OCI-M2 (cell line): ENCODE measurements around the gene AKT3.
"Not testable (repeated sequence)": the region's sequence is repeated elsewhere in the genome, so short reads cannot be mapped to it uniquely, and the experiment has no call there.

Experiments
- DNase-seq: peaks from one replicate; lab custom pipeline; 2025; ENCODE audit not compliant: unreplicated experiment; lab: John Stamatoyannopoulos, UW

Gene AKT3

GRCh38 chr1:243621973-243622372 lies 228.1 kb downstream of the AKT3 start:
- no peak for DNase-seq

- no peak for DNase-seq
Observed at GRCh38 chr1:243620096-243620495, 229.9 kb downstream of the AKT3 start.

DNA sequence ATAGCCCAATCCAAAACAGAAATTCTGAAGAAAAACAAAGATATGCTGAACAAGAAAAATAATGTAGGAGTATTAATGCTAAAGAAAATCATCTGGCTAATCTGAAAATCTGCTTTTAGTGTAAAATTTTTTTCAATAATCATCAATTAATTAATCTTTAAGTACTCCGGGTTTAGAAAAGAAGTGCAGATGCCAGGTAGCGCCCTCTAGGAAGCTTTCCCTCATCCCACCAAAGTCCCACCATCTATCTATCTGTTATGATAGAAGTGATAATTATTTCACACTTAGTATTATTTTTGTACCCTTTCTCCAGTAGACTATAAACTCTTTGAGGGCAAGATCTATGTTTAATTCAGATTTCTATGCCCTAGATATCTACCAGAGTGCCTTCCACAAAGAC lies 240.3 kb downstream of the AKT3 start:
- no peak for DNase-seq

- DNase-seq, result no peak
Observed at GRCh38 chr1:243605604-243606003, 244.4 kb downstream of the AKT3 start.

GRCh38 chr1:243601720-243602119 lies 248.3 kb downstream of the AKT3 start:
- DNase-seq, result no peak

- DNase-seq, result no peak
Observed at GRCh38 chr1:243598433-243598832, 251.6 kb downstream of the AKT3 start.

DNA sequence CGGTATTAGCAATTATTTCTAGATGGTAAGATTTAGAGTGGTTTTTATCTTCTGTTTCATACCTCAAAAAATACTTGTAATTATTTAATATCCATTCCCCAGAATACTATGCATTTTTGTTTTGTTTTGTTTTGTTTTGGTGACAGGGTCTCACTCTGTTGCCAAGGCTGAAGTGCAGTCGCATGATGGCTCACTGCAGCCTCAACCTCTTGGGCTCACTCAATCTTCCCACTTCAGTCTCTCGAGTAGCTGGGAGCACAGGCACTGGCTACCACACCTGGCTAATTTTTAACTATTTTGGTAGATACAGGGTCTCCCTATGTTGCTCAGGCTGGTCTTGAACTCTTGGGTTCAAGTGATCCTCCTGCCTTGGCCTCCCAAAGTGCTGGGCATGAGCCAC lies 252.7 kb downstream of the AKT3 start:
- DNase-seq, result no peak

GRCh38 chr1:243596431-243597062 lies 253.5 kb downstream of the AKT3 start:
- DNase-seq, result no peak

GRCh38 chr1:243595527-243596210 lies 254.4 kb downstream of the AKT3 start:
- no peak for DNase-seq

GRCh38 chr1:243594455-243594854 lies 255.6 kb downstream of the AKT3 start:
- no peak for DNase-seq

DNA sequence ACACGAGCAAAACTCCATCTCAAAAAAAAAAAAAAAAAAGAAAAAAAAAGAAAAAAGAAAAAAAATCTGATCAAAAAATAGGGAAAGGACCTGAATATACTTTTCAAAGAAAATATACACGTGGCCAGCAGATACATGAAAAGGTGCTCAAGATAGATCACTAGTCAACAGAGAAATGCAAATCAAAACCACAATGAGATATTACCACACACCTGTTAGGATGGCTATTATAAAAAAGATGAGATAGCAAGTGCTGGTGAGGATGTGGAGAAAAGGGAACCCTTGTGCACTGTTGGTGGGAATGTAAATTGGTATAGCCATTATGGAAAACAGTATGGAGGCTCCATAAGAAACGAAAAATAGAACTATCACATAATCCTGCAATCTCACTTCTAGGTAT lies 260.8 kb downstream of the AKT3 start:
- not testable (repeated sequence) for DNase-seq

- DNase-seq, result no peak
Observed at GRCh38 chr1:243587823-243588560, 262.1 kb downstream of the AKT3 start.

GRCh38 chr1:243587285-243587684 lies 262.8 kb downstream of the AKT3 start:
- DNase-seq, result no peak

- no peak for DNase-seq
Observed at GRCh38 chr1:243585982-243586381, 264.1 kb downstream of the AKT3 start.

DNA sequence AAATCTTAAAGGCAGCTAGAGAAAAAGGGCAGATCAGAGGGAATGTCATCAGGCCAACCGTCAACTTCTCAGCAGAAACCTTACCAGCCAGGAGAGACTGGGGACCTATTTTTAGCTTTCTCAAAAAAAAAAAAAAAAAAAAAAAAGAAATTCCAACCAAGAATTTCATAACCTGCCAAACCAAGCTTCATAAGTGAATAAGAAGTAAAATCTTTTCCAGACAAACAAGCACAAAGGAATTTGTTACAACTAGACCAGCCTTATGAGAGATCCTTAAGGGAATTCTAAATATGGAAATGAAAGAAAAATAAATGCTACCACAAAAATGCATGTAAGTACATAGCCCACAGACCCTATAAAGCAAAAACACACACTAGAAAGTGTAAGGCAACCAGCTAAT lies 267.7 kb downstream of the AKT3 start:
- no peak for DNase-seq

DNA sequence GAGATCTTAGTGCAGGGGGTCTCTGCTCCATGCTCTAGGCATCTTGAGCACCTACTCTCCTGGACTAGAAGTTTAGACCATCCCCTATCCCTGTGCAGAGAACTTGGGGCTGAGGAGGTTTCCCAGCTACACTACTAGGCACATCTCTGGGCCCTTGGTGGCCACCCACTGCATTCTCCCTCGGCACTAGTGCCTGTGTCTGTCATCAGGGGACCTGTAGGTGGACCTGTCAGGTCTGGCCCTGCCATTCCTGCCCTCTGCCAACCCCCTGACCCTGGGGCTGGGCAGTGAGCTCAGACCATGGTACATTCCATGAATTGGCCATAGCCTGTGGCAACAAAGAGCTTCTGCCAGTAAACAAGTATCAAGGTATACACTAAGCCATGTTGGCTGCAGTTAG lies 269.1 kb downstream of the AKT3 start:
- no peak for DNase-seq

DNA sequence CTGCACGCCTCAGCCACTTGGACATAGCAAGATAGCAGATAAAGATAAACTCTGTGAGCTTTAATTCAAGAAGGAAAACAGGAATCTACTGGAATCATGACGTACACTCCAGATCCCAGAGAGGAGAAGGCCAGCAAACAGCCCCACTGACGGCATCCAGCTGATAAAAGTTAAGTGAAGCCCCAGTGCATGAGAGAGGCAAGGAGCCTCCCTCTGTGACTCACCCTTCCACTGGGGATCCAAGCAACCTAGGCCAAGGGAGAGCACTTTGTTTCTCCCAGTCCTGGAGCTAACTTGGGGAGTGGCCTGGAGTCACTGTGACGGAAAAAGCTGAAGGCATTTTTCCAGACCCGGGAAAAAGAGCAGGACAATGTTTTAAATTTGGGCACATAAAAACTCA lies 270.0 kb downstream of the AKT3 start:
- DNase-seq, result no peak

GRCh38 chr1:243575070-243575469 lies 275.0 kb downstream of the AKT3 start:
- no peak for DNase-seq

- DNase-seq, result no peak
Observed at GRCh38 chr1:243572940-243573339, 277.1 kb downstream of the AKT3 start.

DNA sequence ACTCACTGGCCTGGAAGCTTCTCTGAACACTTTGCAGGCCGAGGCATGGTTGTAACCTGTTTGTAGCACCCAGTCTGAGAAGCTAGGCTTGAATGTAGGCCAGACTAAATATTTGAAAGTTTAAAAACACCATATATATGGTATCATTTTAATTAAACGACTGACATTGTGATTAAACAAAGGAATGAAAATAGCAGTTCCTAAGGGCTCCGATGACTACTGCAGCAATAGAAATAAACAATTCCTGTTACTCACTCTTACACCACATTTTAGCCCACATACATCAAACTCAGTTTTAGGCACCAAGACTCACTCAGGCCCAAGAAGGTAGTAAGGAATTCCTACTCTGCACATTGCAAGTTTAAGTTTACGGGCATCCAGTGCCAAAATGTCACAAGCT lies 281.2 kb downstream of the AKT3 start:
- no peak for DNase-seq

DNA sequence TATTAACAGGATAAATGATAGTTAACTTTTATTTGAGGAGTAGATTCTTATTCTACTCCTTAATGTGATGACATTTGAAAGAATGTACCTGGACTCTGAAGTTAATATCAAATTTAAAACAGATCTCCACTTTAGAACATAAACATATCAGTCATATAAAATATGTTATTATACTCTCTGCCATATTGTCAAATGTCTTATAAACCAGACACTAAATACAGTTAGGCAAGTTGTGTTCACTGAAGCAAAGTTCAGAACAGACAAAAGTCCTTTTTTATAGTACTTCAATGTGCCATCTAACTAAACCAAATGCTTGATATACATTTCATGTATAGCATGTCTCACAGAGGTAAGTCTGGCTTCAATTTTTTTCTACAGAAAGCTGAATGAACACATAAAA lies 285.2 kb downstream of the AKT3 start:
- DNase-seq, result no peak

GRCh38 chr1:243563732-243564131 lies 286.3 kb downstream of the AKT3 start:
- no peak for DNase-seq
